GM23248 (cell line): Measurements from ENCODE around the gene EEF1A2.

Experiments used
- EZH2 ChIP-seq: fragments of 200-600 bp; sonication (generic); IDR thresholded peaks from 2 replicates; pipeline ENCODE4 v1.6.1; 2018; ENCODE audit warnings: antibody characterized with exemption, mild to moderate bottlenecking; ENCODE audit not compliant: insufficient read depth, poor library complexity, severe bottlenecking
- EZH2phosphoT487 ChIP-seq: fragments of 200-600 bp; sonication (generic); IDR thresholded peaks from 2 replicates; pipeline ENCODE4 v1.6.1; 2018; ENCODE audit warnings: antibody characterized with exemption, moderate library complexity, mild to moderate bottlenecking, low read depth; ENCODE audit not compliant: insufficient read depth

GRCh38 chr20:63467294-63468083 is 31.4 kb downstream of the EEF1A2 start:
- TF ChIP-seq EZH2 (no peak), EZH2phosphoT487 (no peak)
